Measurements from ENCODE around the gene MET.

The MET gene

DNA sequence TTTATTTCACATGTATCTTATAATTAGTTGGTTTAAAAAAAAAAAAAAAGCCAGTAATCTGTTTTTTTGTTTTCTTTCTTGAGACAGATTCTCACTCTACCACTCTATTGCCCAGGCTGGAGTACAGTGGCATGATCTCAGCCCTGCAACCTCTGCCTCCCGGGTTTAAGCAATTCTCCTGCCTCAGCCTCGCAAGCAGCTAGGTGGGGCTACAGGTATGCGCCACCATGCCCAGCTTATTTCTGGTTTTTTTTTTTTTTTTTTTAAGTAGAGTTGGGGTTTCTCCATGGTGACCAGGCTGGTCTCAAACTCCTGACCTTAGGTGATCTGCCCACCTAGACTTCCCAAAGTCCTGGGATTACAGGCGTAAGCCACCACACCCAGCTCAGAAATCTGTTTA is 156.3 kb downstream of the MET start:
- no peak overlapping the region for H3K4me3 ChIP-seq (ENCODE audit: control insufficient read depth, low read depth, low read length)
- DNase-seq (ENCODE audit: low read depth) = no peak
- TF ChIP-seq CTCF (IDR thresholded peaks at IDR 0.05; ENCODE audit: control insufficient read depth, insufficient read depth, low read depth, low read length, missing control alignments) = no peak

- H3K4me3 ChIP-seq (ENCODE audit: control insufficient read depth, low read depth, low read length) = no peak overlapping the region
- no peak for TF ChIP-seq CTCF (IDR thresholded peaks at IDR 0.05; ENCODE audit: control insufficient read depth, insufficient read depth, low read depth, low read length, missing control alignments)
- no peak for DNase-seq (ENCODE audit: low read depth)
Observed at GRCh38 chr7:116829041-116829440, 157.0 kb downstream of the MET start.

GRCh38 chr7:116829493-116829892 is 157.5 kb downstream of the MET start:
- TF ChIP-seq CTCF (IDR thresholded peaks at IDR 0.05; ENCODE audit: control insufficient read depth, insufficient read depth, low read depth, low read length, missing control alignments) = no peak
- DNase-seq (ENCODE audit: low read depth) = no peak

DNA sequence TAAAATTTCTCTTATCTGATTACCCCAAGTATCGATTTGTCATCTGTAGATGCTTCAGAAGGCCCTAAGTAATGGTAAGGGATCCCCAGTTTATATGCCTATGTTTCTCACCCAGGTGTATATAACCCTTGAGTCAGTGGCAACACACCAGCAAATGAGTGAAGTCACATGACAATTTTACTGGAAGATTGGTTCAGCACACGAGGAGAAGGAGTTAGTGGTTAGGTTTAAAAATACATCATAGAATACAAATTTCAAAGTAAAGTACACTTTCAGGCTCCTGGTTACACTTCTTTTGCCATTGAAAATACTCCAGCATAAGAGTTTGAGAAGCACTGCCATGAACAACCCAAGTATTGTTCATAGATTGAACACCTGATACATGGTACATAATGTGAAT is 160.7 kb downstream of the MET start:
- DNase-seq (ENCODE audit: low read depth) = no peak
- no peak for TF ChIP-seq CTCF (IDR thresholded peaks at IDR 0.05; ENCODE audit: control insufficient read depth, insufficient read depth, low read depth, low read length, missing control alignments)

More at GRCh38 chr7:116829493-116829892, 157.5 kb downstream of the MET start:
- no peak overlapping the region for H3K4me3 ChIP-seq (ENCODE audit: control insufficient read depth, low read depth, low read length)

DNA sequence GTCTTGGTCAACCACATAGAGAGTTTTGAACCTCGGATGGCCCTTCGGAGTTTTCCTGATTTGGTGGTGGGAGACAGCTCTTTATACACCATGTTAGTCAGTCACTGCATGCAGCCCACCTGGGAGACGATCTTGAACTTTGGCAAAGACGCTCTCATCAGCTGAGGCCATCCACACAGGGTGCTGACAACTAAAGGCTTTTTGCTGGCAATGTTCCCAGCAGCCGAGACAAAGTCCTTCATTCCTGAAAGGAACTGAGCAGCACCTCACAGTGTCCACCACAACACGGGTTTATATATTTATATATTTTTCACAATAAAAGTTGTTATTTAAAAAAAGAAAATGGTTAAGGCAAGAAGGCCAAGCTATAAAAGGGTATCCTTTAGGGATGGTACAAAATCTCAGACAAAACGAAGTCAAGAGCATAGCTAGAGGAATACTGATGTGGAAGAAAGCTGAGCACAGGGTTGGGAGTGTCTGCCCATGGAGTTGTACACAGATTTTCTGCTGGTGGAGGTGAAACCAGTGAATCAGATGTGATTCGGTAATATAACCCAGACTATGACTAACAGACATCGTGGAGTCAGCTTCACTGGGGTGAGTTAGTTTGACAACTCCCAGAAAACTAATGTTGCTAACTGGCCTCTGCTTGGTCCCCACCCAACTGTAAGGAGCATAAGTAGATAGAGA is 163.0 kb downstream of the MET start:
- no peak overlapping the region for H3K4me3 ChIP-seq (ENCODE audit: control insufficient read depth, low read depth, low read length)
- no peak for TF ChIP-seq CTCF (IDR thresholded peaks at IDR 0.05; ENCODE audit: control insufficient read depth, insufficient read depth, low read depth, low read length, missing control alignments)
- no peak for DNase-seq (ENCODE audit: low read depth)

More for the DNA sequence above, 160.7 kb downstream of the MET start:
- no peak overlapping the region for H3K4me3 ChIP-seq (ENCODE audit: control insufficient read depth, low read depth, low read length)

DNA sequence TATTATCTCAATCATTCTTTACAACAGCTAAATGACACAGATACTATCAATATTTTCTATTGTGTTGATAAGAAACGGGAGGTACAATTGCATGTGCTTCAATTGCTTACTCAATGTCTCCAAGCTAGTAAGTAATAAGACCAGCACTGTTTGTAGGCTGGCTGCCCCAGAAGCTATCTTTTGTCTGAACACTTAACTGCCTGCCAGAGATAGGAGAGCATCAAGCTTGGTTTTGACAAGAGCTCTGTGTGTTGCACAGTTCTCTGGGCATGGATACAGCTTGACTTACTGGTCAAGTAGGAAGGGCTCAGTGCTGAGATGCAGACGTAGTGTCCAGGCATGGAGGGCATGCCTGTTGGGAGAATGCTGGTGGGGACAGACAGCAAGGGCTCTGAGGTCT is 164.1 kb downstream of the MET start:
- no peak overlapping the region for H3K4me3 ChIP-seq (ENCODE audit: control insufficient read depth, low read depth, low read length)
- TF ChIP-seq CTCF (IDR thresholded peaks at IDR 0.05; ENCODE audit: control insufficient read depth, insufficient read depth, low read depth, low read length, missing control alignments) = no peak
- no peak for DNase-seq (ENCODE audit: low read depth)
